GM12874 (cell line): ENCODE data around the gene DEUP1.

Experiments
- TF ChIP-seq, protein P1 (sequence below): IDR thresholded peaks from 2 replicates; pipeline ENCODE4 v1.5.1; 2011; ENCODE audit warnings: low read depth, mild to moderate bottlenecking, control low read depth, low read length, moderate library complexity; ENCODE audit not compliant: insufficient read depth

The DEUP1 gene

DNA sequence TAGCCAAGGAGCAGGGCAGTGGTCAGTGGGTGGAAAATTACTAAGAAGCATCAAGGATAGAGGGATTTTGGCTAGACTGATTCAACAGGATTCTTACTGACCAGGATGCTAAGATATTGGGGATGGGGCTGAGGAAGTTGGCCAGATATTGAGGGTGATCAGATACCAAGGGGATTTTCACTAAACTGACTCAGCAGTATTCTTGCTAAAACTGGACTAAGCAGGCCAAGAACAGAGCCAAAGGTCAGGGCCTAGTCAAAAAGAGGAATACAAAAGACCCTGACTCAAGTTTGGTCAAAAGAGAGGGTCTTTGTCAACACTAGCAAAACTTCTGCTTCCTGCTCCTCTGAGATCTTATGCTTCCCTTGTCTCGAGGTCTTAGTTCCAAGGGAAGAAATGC is 38.6 kb upstream of the DEUP1 start:
- TF ChIP-seq, protein P1, sequence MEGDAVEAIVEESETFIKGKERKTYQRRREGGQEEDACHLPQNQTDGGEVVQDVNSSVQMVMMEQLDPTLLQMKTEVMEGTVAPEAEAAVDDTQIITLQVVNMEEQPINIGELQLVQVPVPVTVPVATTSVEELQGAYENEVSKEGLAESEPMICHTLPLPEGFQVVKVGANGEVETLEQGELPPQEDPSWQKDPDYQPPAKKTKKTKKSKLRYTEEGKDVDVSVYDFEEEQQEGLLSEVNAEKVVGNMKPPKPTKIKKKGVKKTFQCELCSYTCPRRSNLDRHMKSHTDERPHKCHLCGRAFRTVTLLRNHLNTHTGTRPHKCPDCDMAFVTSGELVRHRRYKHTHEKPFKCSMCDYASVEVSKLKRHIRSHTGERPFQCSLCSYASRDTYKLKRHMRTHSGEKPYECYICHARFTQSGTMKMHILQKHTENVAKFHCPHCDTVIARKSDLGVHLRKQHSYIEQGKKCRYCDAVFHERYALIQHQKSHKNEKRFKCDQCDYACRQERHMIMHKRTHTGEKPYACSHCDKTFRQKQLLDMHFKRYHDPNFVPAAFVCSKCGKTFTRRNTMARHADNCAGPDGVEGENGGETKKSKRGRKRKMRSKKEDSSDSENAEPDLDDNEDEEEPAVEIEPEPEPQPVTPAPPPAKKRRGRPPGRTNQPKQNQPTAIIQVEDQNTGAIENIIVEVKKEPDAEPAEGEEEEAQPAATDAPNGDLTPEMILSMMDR, result no peak

DNA sequence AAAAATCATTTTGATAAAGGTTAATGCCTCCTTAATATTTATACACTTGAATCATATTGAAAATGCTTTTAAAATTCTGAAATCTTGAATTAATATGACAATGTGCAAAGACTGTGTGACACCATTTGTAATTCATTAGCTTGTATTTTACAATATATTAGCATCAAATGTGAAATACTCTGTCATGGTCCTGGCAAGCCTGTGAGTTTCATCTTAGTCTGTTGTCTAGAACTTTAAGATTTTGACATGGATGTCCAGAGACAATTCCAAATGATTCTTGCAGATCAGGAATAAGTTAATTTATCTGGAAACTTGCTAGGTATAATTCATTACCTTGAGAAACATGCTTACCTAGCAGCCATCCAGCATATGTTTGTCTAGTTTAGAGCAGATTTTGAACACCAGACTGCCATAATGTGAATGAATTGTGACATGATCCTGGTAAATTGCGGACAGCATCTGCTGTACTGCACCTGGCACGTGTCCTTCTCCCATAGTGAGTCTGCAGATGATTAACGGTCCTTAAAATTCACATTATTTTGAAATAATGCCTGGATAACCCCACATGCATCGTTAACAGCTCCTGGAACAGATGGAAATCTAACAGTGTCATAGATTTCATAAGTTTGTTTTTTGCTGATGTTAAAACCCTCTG is 34.5 kb upstream of the DEUP1 start:
- TF ChIP-seq, protein P1, result no peak

DNA sequence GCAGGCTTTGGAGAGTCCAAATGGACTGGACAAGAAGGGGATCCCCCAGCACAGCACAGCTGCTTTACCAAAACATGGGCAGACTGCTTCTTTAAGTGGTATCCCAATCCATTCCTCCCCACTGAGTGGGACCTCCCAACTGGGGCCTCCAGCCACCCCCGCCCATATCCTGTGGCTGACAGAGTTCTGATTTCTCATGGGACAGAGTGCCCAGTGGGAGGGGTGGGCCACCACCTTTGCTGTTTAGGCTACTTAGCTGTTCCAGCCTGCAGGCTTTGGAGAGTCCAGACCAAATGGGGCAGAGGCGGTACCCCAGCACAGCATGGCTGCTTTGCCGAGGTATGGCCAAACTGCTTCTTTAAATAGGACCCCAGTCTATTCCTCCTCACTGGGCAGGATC is 26.9 kb upstream of the DEUP1 start:
- TF ChIP-seq, protein P1, result no peak

DNA sequence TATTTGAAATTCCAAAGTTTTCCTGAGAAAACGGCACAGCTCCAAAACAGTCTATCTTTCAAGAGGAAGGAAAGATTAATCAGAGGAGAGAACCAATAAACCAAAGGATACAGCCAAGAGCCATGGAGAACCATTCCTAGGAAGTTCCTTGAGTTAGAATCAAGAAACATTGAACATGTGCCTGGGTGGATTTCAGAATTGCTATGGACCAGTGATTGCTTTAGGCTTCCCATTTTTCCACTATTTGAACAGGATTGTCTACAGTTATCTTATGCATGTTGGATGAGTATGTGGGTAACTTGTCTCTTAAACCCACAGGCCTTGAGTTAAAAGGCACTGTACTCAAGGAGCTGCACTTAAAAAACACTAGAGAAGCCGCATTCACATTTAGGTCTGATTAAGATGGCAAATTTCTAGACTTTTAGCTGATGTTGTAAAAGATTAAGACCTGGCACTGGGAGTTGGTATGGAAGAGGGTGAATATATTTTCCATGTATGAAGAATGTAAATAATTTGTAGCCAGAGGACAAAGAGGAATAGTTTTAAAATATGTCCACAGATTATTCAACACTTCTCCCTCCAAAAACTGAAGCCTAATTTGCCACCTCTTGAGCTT is 11.2 kb upstream of the DEUP1 start:
- TF ChIP-seq, protein P1, result no peak

DNA sequence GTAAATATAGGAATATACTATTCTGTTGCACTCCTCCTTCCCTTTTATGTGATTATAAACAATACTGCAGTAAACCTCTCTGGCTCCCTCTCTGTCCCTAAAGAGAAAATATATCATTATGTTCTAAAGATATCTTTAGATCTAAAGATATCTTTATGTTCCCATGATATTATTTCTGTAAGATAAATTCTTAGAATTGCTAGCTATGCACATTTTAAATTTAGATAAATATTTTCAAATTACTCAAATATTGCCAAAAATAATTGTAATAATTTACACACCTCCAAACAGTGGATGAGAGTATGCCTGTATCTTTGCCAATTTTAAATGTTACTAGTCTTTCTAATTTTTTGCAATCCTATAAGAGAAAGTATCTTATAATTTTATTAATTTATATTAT is 10.3 kb upstream of the DEUP1 start:
- TF ChIP-seq, protein P1, result no peak

DNA sequence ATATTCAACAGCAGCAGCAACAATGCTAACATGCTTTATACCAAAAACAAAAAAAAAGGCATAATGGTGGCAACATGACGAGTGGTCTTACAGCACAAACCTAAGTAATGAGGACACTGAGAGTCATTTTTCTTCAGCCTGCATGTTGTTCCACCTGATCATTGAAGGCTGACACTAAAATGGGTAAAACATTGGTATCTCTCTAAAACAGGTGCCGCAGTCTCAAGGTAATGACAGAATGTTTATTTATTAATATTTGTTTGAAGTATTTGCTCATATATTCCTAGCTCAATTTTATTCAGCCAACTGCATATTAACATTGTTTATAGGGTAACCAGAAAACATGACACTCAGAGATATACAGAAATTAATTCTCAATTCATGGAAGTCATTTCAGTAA is 8.3 kb upstream of the DEUP1 start:
- TF ChIP-seq, protein P1, result no peak

DNA sequence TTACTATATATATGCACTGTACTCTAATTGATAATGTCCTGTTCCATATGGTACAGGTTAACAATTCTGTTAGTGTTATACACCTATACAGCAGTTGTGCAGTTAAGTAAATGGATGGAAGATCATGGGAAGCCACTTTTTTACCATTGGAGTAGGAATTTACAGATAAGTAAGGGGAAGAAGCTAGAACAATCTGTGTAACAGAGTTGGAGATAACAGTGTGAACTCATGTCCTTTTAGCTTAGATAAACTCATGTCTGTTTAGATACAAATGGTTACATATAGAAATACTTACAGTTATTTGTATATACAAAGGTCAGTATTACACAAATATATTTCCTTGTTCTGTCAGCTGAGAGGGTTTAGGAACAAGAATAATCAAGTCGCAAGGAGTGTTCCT is 6.8 kb upstream of the DEUP1 start:
- TF ChIP-seq, protein P1, result no peak
